Mucosa of rectum (tissue), 2 donors: ENCODE data around the gene FAAP100.

ENCODE experiments used
- H3K27ac ChIP-seq, 2 donors: one replicate each; pipeline ENCODE4 v1.7.0; 2013; ENCODE audit warnings: inconsistent platforms in 2 of 2, low read depth in 2 of 2, low read length in 2 of 2
- H3K27me3 ChIP-seq, 2 donors: one replicate each; pipeline ENCODE4 v1.7.0; 2013; ENCODE audit warnings: low read length in 2 of 2; ENCODE audit not compliant: control insufficient read depth in 2 of 2, insufficient read depth in 2 of 2
- H3K36me3 ChIP-seq, 2 donors: one replicate each; pipeline ENCODE4 v1.7.0; 2013; ENCODE audit warnings: low read length in 2 of 2; ENCODE audit not compliant: control insufficient read depth in 2 of 2, insufficient read depth in 2 of 2
- H3K4me1 ChIP-seq, 2 donors: one replicate each; pipeline ENCODE4 v1.7.0; 2013; ENCODE audit warnings: low read length in 2 of 2, mild to moderate bottlenecking in 1 of 2; ENCODE audit not compliant: control insufficient read depth in 2 of 2, insufficient read depth in 2 of 2
- H3K4me3 ChIP-seq, 2 donors: one replicate each; pipeline ENCODE4 v1.7.0; 2013; ENCODE audit warnings: low read length in 2 of 2
- H3K9ac ChIP-seq, 2 donors: one replicate each; pipeline ENCODE4 v1.7.0; 2013; ENCODE audit warnings: low read length in 2 of 2, low read depth in 1 of 2, mild to moderate bottlenecking in 1 of 2
- H3K9me3 ChIP-seq, 2 donors: one replicate each; pipeline ENCODE4 v1.7.0; 2013; ENCODE audit warnings: low read length in 2 of 2; ENCODE audit not compliant: control insufficient read depth in 2 of 2
- donor health status: healthy.
- donor health status: Normal muscosa, but diverticular disease.

The FAAP100 gene

GRCh38 chr17:81511804-81512561, 40.2 kb downstream of the FAAP100 start:
- no peaks in the 10 kb centered on the region for H3K27me3 ChIP-seq
- H3K4me1 ChIP-seq = peaks cover 36% of the 10 kb centered on the region in 2 donors
- H3K36me3 ChIP-seq = peaks cover 36 to 38% of the 10 kb centered on the region in 2 donors
- peak overlapping the region; percentile 96 to 97 for H3K4me3 ChIP-seq
- peak overlapping the region; percentile 91 to 97 for H3K27ac ChIP-seq
- H3K9ac ChIP-seq = peak overlapping the region; percentile 94 to 98
- H3K9me3 ChIP-seq = no peaks in the 10 kb centered on the region

GRCh38 chr17:81511554-81511803, 40.7 kb downstream of the FAAP100 start:
- peaks cover 34% of the 10 kb centered on the region in 2 donors for H3K4me1 ChIP-seq

GRCh38 chr17:81510785-81511553, 41.2 kb downstream of the FAAP100 start:
- H3K27ac ChIP-seq = peak overlapping the region; percentile 91 to 97
- H3K27me3 ChIP-seq = no peaks in the 10 kb centered on the region
- peak overlapping the region; percentile 96 to 97 for H3K4me3 ChIP-seq
- peak overlapping the region; percentile 94 to 98 for H3K9ac ChIP-seq
- peaks cover 36 to 38% of the 10 kb centered on the region in 2 donors for H3K36me3 ChIP-seq
- H3K9me3 ChIP-seq = no peaks in the 10 kb centered on the region
- peaks cover 29% of the 10 kb centered on the region in 2 donors for H3K4me1 ChIP-seq

More at GRCh38 chr17:81511554-81511803, 40.7 kb downstream of the FAAP100 start:
- Histone ChIP-seq H3K27me3 (no peaks in the 10 kb centered on the region), H3K36me3 (peaks cover 36 to 38% of the 10 kb centered on the region in 2 donors), H3K27ac (peak overlapping the region; percentile 91 to 97), H3K9ac (peak overlapping the region; percentile 94 to 98), H3K9me3 (no peaks in the 10 kb centered on the region), H3K4me3 (peak overlapping the region; percentile 96 to 97)

GRCh38 chr17:81509972-81510784, 42.0 kb downstream of the FAAP100 start:
- peak overlapping the region; percentile 94 to 98 for H3K9ac ChIP-seq
- H3K4me1 ChIP-seq = peaks cover 21% of the 10 kb centered on the region in 2 donors
- H3K27me3 ChIP-seq = no peaks in the 10 kb centered on the region
- peaks cover 36 to 38% of the 10 kb centered on the region in 2 donors for H3K36me3 ChIP-seq
- no peaks in the 10 kb centered on the region for H3K9me3 ChIP-seq
- H3K4me3 ChIP-seq = peak overlapping the region; percentile 96 to 97
- H3K27ac ChIP-seq = peak overlapping the region; percentile 91 to 97

GRCh38 chr17:81509207-81509971, 42.8 kb downstream of the FAAP100 start:
- Histone ChIP-seq H3K4me3 (peak overlapping the region; percentile 96 to 97), H3K27me3 (no peaks in the 10 kb centered on the region), H3K36me3 (peaks cover 36 to 38% of the 10 kb centered on the region in 2 donors), H3K27ac (peak overlapping the region; percentile 91 to 97), H3K4me1 (peaks cover 21% of the 10 kb centered on the region in 2 donors), H3K9ac (peak overlapping the region; percentile 94 to 98), H3K9me3 (no peaks in the 10 kb centered on the region)

GRCh38 chr17:81508639-81509206, 43.4 kb downstream of the FAAP100 start:
- Histone ChIP-seq H3K9ac (peak overlapping the region in 1 of 2 donors; percentile 94), H3K27me3 (no peaks in the 10 kb centered on the region), H3K9me3 (no peaks in the 10 kb centered on the region), H3K27ac (peak overlapping the region; percentile 91 to 97), H3K4me1 (peaks cover 17 to 21% of the 10 kb centered on the region in 2 donors), H3K36me3 (peaks cover 36 to 38% of the 10 kb centered on the region in 2 donors), H3K4me3 (peak overlapping the region; percentile 96 to 97)

GRCh38 chr17:81503619-81504018, 48.5 kb downstream of the FAAP100 start:
- Histone ChIP-seq H3K4me3 (no peak overlapping the region), H3K27me3 (no peaks in the 10 kb centered on the region), H3K9ac (no peak overlapping the region), H3K36me3 (peaks cover under 1 to 1% of the 10 kb centered on the region in 2 donors), H3K9me3 (no peaks in the 10 kb centered on the region), H3K27ac (no peak overlapping the region), H3K4me1 (peaks cover under 1 to 1% of the 10 kb centered on the region in 2 donors)

- Histone ChIP-seq H3K27ac (no peak overlapping the region), H3K4me1 (no peaks in the 10 kb centered on the region), H3K4me3 (no peak overlapping the region), H3K27me3 (no peaks in the 10 kb centered on the region), H3K36me3 (no peaks in the 10 kb centered on the region), H3K9ac (no peak overlapping the region), H3K9me3 (no peaks in the 10 kb centered on the region)
Measured at GRCh38 chr17:81502471-81503017, 49.6 kb downstream of the FAAP100 start.

- Histone ChIP-seq H3K36me3 (no peaks in the 10 kb centered on the region), H3K27ac (no peak overlapping the region), H3K4me1 (no peaks in the 10 kb centered on the region), H3K9ac (no peak overlapping the region), H3K4me3 (no peak overlapping the region), H3K9me3 (no peaks in the 10 kb centered on the region), H3K27me3 (peaks cover 0 to 1% of the 10 kb centered on the region in 2 donors)
Measured at GRCh38 chr17:81500047-81500446, 52.1 kb downstream of the FAAP100 start.
